GM12892 (cell line): ENCODE data around the gene MRPL4.

Source experiments
- POLR2A ChIP-seq: IDR thresholded peaks from 2 replicates; pipeline ENCODE4 v1.6.1; 2011; ENCODE audit warnings: low read depth, low read length, control low read depth
- POLR2AphosphoS5 ChIP-seq: IDR thresholded peaks from 2 replicates; pipeline ENCODE4 v1.6.1; 2011; ENCODE audit warnings: low read depth, low read length, control low read depth
- TAF1 ChIP-seq: IDR thresholded peaks from 2 replicates; pipeline ENCODE4 v1.6.1; 2011; ENCODE audit warnings: low read depth, mild to moderate bottlenecking, control low read depth, low read length, borderline replicate concordance

DNA sequence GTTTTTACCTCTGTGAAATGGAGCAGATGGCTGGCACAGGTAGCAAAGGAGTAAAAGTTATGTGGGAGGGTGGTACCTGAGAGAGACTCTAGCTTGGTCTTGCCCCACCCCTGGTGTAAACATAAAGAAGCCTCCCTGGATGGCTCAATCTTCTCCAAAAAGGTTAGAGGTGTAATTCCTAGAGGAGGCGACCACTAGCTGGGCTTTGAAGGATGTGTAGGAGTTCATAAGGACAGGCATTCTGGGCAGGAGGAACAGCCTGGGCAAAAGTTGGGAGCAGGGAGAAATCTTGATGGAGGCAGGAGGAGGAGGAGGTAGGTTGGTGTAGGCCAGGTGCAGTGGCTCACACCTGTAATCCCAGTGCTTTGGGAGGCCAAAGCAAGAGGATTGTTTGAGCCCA, 26.9 kb downstream of the MRPL4 start:
- TF ChIP-seq POLR2AphosphoS5 (no peak), POLR2A (no peak), TAF1 (no peak)
